HG03159 (cell line): Measurements from ENCODE around the gene KIF19.

Source experiments
- ATAC-seq: cut with Tn5 transposase; IDR thresholded peaks from one replicate; pipeline ENCODE4 v1.9.1; 2021; ENCODE audit warnings: mild to moderate bottlenecking, moderate library complexity; ENCODE audit not compliant: unreplicated experiment

The KIF19 gene

DNA sequence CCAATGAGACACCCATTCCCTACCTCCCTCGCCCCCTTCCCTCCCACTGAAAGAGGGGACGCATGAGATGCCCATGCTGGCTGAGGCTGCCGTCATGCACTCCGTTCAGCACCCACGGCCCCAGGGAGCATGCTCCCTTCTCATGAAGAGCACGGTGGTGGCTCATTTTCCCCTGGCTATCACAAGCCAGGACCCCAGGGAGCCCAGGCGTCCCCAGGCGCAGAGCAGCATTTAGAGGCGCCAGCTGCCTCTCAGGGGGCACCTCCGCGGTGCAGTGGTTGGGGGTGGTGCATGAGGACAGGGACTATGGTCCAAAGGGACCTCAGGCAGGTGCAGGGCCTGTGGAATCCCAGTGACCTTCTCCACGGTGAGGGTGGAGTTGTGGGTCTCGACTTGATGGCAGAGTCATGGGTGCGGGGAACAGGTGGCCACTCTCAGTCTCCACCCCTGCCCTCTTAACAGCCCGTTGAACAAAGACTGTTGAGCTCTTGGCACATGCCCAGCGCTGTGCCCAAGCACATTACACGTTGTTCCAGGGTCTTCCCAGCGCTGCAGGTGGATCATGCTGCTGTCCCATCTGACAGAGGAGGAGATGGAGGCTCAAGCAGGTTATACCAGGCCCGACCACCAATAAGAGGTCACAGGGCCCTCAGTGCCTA, 13.6 kb downstream of the KIF19 start:
- ATAC-seq = no peak

DNA sequence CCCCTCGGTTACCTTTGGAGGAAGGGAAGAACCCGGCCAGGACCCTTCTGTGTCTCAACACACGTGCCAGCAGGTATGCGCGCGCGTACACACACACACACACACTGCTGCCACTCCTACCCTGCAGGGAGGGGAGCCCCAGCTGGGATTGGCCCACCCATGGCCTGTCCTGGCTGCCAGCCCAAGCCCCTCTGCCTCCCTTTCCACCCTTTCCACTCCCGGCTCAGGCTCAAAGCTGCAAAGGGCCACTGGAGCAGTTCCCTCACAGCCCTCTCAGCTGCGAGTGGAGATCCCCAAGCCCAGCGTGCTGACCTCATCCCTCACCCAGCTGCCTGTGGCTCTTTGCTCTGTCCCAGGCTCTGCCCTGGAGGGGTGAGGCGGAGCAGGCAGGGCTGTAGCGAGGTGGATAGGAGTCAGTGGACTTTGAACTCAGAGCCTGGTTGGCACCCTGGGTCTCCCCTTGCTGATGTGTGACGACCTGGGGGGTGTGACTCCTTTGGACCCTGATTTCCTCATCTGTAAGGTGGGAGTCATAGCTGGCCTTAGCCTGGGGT, 14.5 kb downstream of the KIF19 start:
- no peak for ATAC-seq

- no peak for ATAC-seq
Measured at GRCh38 chr17:74342224-74342623, 16.2 kb downstream of the KIF19 start.

- no peak for ATAC-seq
Measured at GRCh38 chr17:74343121-74343520, 17.1 kb downstream of the KIF19 start.

GRCh38 chr17:74343526-74344284, 17.7 kb downstream of the KIF19 start:
- no peak for ATAC-seq

DNA sequence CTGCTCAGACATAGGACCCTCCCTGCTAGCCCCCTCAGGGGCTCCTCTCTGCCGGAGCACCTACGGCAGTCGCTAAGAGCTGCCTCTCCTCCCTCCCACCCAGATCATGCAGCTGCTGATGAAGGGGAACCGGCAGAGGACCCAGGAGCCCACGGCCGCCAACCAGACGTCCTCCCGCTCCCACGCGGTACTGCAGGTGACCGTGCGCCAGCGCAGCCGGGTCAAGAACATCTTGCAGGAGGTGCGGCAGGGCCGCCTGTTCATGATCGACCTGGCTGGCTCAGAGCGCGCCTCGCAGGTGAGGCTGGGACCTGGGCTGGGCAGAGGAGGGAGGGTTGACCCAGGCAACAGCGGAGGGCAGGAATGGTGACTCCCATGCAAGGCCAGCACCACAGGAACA, 18.6 kb downstream of the KIF19 start:
- no peak for ATAC-seq

DNA sequence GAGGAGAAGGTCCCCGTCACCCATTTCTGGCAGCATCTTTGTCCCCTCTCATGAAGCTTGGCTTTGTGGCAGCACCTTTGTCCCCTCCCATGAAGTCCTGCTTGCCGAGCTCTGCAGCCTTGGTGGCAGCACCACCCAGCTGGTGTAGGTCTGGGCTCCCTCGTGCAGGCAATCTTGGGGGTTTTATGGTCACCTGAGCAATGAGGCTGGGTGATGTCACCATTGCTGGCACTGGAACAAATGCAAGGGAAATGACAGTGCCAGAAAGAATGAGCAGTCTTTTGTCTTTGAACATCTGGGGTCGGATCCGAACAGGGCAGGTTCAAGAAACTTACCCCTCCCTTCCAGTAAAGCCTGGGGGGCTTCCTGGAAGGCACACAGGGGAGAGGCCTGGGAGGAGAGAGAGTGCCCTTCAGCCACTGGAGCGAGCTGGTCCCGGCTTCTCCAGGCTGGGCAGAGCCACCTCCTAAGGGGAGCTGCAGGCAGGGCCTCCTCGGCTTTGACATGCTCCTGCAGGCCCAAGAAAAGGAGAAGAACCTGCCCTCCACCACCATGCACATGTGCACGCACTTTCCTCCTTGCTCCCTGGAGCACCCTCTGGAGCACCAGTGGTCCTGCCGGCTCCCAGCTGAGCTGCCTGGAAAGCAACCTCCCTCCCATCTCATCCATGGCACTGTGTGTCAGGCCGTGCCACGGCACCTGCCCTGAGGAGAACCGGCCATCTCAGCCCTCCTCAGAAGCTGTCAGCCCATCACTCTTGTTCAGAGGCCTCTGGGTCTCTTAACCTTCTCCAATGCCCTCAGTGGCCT, 19.6 kb downstream of the KIF19 start:
- no peak for ATAC-seq

- no peak for ATAC-seq
Measured at GRCh38 chr17:74347646-74348045, 21.6 kb downstream of the KIF19 start.

GRCh38 chr17:74349120-74349519, 23.1 kb downstream of the KIF19 start:
- ATAC-seq = no peak

GRCh38 chr17:74350486-74350885, 24.5 kb downstream of the KIF19 start:
- ATAC-seq = no peak

DNA sequence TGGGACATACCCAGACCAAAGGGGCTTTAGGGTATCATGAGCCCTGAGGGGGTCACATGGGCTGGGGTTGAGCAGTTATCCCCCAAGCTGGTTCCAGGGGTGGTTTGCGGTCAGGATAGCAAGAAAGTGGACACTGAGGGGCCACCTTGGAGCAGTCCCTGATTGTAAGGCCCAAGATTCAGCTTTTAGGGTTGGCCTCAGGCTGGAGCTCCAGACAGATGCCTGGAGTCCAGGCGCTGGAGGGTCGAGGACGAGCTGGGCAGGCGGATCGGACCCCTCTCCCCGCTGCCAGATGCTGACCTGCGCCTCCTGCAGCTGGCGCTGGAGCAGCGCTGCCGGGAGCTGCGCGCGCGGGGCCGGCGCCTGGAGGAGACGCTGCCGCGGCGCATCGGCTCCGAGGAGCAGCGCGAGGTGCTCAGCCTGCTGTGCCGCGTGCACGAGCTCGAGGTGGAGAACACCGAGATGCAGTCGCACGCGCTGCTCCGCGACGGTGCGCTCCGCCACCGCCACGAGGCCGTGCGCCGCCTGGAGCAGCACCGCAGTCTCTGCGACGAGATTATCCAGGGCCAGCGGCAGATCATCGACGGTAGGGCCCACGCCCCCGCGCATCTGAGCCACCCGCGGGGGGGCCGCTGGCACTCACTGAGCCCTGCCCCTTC, 25.7 kb downstream of the KIF19 start:
- ATAC-seq = no peak

- no peak for ATAC-seq
Measured at GRCh38 chr17:74353446-74354060, 27.5 kb downstream of the KIF19 start.

DNA sequence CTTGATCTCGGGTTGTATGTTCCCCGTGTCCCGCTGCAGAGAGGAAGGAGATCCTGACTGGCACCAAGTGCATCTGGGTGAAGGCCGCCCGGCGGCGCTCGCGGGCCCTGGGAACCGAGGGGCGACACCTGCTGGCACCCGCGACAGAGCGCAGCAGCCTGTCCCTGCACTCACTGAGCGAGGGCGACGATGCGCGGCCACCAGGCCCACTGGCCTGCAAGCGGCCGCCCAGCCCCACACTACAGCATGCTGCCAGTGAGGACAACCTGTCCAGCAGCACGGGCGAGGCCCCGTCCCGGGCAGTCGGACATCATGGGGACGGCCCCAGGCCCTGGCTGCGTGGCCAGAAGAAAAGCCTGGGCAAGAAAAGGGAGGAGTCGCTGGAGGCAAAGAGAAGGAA, 28.1 kb downstream of the KIF19 start:
- ATAC-seq = no peak

DNA sequence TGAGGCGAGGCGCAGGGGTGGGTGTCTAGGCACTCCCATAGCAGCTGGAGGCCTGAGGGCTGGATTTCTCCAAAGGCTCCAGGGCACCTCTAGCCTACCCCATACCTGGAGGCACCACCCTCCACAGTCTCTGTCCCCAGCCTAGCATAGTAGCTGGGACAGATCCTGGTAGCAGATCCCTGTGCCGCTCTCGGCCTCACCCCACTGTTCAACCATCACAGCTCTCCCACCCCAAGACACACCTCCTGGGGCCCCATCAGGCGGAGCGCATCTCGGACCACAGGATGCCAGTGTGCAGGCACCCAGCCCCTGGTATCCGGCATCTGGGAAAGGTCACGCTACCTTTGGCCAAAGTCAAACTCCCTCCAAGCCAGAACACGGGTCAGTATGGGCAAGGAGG, 28.5 kb downstream of the KIF19 start:
- ATAC-seq = no peak

DNA sequence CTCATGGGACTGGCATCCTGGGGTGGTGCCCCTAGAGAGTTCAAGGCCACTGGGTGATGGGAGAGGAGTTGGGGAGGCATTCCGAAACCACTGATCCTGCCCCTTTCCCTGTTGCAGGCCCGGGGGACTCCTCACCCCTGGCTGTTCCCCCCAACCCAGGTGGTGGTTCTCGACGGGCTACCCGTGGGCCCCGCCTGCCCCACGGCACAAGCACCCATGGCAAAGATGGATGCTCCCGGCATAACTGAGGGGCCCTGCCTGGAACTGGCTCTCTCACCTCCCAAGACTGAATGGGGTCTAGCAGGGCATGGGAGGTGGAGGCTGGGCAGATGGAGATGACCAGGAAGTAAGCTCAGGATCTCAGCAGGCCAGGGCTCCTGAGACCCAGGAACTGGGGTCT, 29.0 kb downstream of the KIF19 start:
- ATAC-seq = no peak

DNA sequence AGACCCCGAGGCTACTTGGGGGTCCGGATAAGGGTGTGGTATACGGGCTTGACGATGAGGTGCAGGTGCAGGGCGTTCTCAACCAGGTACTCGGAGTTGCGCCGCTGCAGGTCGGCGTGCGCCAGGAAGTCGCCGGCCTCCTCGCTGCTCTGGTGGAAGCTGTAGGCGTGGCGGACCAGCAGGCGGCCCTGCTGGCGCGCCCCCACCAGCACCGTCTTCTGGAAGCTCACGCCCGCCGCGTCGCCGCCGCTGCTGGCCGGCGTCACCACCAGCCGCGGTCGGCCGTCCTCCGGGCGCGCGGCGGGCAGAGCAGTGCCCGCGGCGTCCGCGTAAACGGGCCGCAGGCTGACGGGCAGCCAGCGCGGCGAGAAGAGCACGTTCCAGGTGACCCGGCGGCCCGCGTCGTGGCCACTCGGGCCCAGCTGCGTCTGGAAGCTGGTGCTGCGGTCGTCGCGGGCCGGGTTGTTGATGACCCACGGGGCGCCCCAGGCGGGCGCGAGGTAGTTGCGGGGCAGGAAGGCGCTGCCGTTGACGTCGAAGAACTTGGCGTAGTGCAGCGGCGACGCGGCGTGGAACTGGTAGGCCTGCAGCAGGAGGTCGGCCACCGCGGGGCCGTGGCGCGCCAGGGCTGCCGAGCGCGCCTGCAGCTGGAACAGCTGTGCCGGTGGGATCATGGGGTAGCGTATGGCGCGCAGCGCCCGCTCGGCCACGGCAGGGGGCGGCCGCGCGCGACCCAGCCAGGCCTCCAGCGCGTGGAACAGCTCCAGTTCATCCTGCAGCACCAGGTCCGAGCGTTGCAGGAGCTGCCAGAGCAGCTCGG, 30.8 kb downstream of the KIF19 start:
- no peak for ATAC-seq

GRCh38 chr17:74357466-74357809, 31.4 kb downstream of the KIF19 start:
- no peak for ATAC-seq

GRCh38 chr17:74358697-74359096, 32.7 kb downstream of the KIF19 start:
- no peak for ATAC-seq

GRCh38 chr17:74359916-74360315, 33.9 kb downstream of the KIF19 start:
- no peak for ATAC-seq

DNA sequence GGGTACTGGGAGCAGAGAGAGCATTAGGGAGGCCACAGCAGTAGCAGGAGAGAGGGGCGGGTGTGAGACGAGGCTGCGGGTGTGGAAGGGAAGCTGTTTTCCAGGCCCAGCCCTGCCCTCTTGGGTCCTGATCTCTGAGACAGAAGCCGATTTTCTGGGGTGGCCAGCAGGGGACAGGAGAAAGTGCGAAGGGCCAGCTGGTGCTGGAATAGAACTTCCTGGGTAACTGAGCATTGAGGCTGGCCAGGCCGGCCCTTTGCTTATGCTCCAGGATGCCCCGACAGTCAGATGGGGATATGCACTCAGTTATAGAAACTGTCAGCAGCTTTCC, 34.8 kb downstream of the KIF19 start:
- ATAC-seq = no peak
